ENCODE measurements around the gene TTF2.

The TTF2 gene

DNA sequence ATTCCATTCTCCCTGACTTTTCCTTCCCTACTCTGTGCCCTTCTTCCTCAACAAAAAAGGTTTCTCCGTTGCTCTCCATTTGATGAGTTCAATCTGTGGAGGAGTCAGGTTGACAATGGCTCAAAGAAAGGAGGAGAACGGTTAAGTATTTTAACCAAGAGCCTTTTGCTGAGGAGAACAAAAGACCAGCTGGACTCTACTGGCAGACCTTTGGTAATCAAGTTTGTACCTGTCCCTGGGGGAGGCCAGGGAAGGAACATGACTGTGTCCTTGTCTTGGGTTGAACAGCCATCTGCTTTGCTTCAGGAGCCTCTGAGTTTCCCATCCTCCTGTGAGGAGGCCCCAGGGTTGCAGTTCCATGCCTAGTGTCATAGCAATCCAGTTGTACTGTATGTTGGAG is 29.9 kb downstream of the TTF2 start:
- TF ChIP-seq, protein P1, sequence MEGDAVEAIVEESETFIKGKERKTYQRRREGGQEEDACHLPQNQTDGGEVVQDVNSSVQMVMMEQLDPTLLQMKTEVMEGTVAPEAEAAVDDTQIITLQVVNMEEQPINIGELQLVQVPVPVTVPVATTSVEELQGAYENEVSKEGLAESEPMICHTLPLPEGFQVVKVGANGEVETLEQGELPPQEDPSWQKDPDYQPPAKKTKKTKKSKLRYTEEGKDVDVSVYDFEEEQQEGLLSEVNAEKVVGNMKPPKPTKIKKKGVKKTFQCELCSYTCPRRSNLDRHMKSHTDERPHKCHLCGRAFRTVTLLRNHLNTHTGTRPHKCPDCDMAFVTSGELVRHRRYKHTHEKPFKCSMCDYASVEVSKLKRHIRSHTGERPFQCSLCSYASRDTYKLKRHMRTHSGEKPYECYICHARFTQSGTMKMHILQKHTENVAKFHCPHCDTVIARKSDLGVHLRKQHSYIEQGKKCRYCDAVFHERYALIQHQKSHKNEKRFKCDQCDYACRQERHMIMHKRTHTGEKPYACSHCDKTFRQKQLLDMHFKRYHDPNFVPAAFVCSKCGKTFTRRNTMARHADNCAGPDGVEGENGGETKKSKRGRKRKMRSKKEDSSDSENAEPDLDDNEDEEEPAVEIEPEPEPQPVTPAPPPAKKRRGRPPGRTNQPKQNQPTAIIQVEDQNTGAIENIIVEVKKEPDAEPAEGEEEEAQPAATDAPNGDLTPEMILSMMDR (IDR thresholded peaks at IDR 0.05; ENCODE audit: low read depth, low read length): no peak
- DNase-seq (ENCODE audit: extremely low read depth, low read depth): no peak

DNA sequence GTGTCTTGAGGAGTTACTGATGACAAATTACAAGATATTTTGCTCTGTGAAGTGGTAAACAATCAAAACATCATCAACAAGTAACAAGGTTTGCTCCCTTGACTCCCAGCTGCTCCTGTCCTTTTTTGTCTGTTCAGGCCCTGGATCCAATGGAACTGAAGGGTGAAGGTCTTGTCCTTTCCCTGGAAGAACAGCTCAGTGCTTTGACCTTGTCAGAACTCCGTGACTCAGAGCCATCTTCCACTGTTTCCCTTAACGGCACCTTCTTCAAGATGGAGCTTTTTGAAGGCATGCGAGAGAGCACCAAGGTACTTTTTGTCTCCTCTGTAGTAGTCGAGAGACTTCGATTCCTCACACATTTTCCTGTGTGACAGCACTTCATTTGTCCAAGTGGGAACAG is 32.5 kb downstream of the TTF2 start:
- DNase-seq (ENCODE audit: extremely low read depth, low read depth): no peak
- TF ChIP-seq, protein P1 (IDR thresholded peaks at IDR 0.05; ENCODE audit: low read depth, low read length): no peak

DNA sequence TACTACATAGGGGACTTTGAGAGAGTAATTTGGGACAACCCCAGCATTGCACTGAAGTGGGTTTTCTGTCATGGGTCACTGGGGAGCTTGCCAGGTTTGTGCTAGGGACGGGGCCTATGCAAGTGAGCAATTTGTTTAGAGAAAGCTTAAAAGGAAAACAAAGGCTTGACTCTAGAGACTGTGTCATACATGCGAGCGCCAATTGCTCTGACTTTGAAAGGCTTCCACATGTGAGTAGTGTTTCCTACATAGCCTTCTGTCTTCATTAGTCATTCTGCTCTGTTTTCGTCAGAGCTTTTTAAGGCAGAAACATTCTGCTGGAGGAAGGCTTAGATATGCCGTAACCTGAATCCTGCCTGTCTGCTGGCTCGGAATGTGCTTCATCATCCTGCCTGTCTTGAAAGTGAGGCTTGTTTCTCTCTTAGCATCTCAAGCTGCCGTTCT is 33.0 kb downstream of the TTF2 start:
- DNase-seq (ENCODE audit: extremely low read depth, low read depth): peak; percentile 94
- TF ChIP-seq, protein P1 (IDR thresholded peaks at IDR 0.05; ENCODE audit: low read depth, low read length): no peak

DNA sequence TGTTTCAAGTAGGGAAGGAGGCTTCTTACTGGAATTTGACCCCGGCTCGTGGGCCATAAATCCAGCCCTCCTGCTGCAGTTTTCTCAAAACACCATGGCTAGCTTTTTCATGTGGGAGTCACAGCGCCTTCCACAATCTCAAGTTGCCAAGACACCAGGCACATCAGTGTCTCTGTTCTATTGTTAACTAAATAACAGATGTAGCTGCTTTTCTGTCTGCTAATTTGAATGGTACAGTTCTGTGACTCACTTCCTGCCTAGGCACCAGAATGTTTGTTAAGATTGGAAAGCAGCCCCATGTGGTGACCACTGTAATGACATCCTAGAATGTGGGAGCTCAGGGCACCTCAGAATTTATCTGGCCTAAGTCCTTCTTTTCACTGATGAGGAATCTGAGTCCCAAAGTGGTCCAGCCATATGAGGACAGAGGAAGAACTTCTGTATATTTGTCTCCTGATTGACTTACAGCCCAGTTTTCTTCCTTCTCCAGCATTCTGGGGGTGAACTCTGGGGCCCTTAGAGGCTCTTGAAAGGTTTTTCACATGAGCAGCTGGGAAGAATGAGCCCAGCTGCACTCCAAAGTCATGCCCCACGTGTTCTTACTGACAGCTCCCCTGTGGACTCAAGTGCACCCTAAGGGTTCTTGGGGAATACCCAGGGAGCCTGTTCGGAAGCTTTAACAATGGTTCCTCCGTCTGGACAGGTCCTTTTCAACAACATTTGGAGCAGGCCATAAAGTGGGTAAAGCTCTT is 33.9 kb downstream of the TTF2 start:
- no peak for DNase-seq (ENCODE audit: extremely low read depth, low read depth)
- TF ChIP-seq, protein P1 (IDR thresholded peaks at IDR 0.05; ENCODE audit: low read depth, low read length): peak; percentile 22

DNA sequence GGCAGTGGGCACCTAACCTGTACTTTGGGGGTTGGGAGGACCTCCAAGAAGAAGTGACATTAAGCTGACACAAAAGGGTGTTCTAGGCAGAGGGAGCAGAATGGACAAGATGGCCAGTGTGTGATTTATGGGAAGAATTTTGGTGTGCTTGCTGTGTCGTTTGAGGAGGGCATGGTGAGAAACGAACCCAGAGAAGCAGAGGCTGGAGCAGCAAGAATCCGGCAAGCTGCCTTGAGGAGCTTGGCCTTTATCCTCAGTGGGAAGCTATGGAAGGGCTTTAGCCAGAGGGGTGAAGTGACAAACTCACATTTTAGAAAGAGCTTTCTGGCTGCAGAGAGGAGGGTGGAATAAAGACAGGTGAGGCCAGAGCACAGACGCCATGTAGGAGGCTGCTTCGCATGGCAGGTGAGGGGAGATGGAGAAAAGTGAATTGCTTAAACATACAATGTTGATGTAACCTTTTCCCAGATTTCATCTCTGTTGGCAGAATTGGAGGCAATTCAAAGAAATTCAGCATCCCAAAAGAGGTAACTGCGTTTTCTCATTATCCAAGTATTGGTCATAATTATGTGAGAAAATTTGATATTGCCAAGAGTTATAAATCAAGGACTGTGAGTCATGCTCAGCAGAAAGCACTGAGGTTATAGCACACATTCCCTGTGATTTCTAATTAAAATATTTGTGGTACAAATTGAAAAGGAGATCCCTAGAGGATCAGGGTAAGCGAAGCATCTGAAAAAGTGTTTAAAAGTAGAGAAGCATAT is 34.9 kb downstream of the TTF2 start:
- peak; percentile 24 for DNase-seq (ENCODE audit: extremely low read depth, low read depth)
- TF ChIP-seq, protein P1 (IDR thresholded peaks at IDR 0.05; ENCODE audit: low read depth, low read length): no peak

DNA sequence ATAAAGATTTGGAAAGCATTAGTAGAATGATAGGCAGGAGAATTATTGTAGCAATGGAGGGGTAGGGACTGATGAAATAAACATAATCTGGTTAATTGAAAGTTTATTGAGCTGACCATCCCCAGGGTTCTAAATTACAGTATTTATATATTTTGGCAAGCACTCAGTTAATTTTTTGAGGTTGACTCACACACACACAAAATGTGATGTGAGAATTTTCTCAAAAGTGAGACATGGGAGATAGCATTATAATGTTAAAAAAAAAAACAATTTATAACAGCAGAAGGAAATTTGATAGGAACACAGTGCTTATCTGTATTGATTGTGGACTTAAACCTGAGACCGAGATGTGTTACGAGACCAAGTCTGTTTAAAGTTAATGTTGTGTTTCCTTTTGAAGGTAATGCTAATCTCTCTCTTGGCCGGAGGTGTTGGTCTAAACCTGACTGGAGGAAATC is 36.9 kb downstream of the TTF2 start:
- DNase-seq (ENCODE audit: extremely low read depth, low read depth): peak; percentile 25
- TF ChIP-seq, protein P1 (IDR thresholded peaks at IDR 0.05; ENCODE audit: low read depth, low read length): no peak

DNA sequence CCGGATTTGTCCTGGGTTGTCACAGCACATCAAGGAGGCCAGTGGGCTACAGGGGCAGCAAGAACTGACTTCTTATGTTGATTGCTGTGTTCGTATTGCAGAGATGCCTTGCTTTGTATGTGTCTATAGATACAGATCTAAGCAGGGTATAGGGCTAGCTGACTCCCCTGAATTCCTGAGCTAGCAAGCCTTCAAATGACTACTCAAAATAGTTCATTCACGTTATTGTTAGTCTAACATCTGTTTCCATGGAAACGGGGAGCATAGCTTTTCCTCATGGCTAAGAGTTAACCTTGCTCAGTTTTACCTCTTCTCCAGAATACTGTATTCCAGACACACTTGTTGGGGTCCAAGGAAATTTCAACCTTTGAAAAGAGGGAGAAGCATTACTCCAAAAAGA is 37.3 kb downstream of the TTF2 start:
- DNase-seq (ENCODE audit: extremely low read depth, low read depth): no peak
- TF ChIP-seq, protein P1 (IDR thresholded peaks at IDR 0.05; ENCODE audit: low read depth, low read length): no peak

Measured in AG09319 (cell line).